DND-41 (cell line): ENCODE data around the gene TPM1.

Experiments used
- CTCF ChIP-seq: IDR thresholded peaks from 2 replicates; pipeline ENCODE4 v1.5.1; 2012; ENCODE audit warnings: borderline replicate concordance, low read length, moderate library complexity, mild to moderate bottlenecking; ENCODE audit not compliant: poor library complexity, severe bottlenecking; ENCODE audit errors: extremely low read depth
- EZH2 ChIP-seq: IDR thresholded peaks from 3 replicates; pipeline ENCODE4 v1.6.1; 2012; ENCODE audit warnings: borderline replicate concordance, low read depth, mild to moderate bottlenecking, moderate library complexity, low read length, inconsistent platforms; ENCODE audit not compliant: severe bottlenecking

GRCh38 chr15:63035977-63036376 lies 6.6 kb upstream of the TPM1 start:
- TF ChIP-seq CTCF (no peak), EZH2 (no peak)
